Activated CD8-positive, alpha-beta memory T cell treated with anti-CD3 and anti-CD28 coated beads, Interleukin-2, amount 50 U/mL, for 1 hour (primary cell): ENCODE data around the gene NKIRAS1.
"Not testable (repeated sequence)": the region's sequence is repeated elsewhere in the genome, so short reads cannot be mapped to it uniquely, and the experiment has no call there.

Source experiments
- DNase-seq: peaks from one replicate; pipeline ENCODE4 v3.0.0-alpha.2; 2020; ENCODE audit errors: extremely low read depth

Gene NKIRAS1

GRCh38 chr3:23869977-23870662, 46.7 kb downstream of the NKIRAS1 start:
- no peak for DNase-seq

GRCh38 chr3:23867838-23868237, 49.0 kb downstream of the NKIRAS1 start:
- no peak for DNase-seq

GRCh38 chr3:23867400-23867799, 49.4 kb downstream of the NKIRAS1 start:
- no peak for DNase-seq

GRCh38 chr3:23865595-23866396, 51.0 kb downstream of the NKIRAS1 start:
- DNase-seq = no peak

- DNase-seq = no peak
These were observed 51.9 kb downstream of the NKIRAS1 start for GRCh38 chr3:23864931-23865330.

- no peak for DNase-seq
These were observed 53.7 kb downstream of the NKIRAS1 start for GRCh38 chr3:23863060-23863459.

GRCh38 chr3:23861689-23862088, 55.1 kb downstream of the NKIRAS1 start:
- no peak for DNase-seq

GRCh38 chr3:23859839-23860382, 56.9 kb downstream of the NKIRAS1 start:
- DNase-seq = no peak

- no peak for DNase-seq
These were observed 57.6 kb downstream of the NKIRAS1 start for GRCh38 chr3:23859012-23859743.

GRCh38 chr3:23856286-23856685, 60.5 kb downstream of the NKIRAS1 start:
- no peak for DNase-seq

- DNase-seq = not testable (repeated sequence)
These were observed 67.3 kb downstream of the NKIRAS1 start for GRCh38 chr3:23849462-23849861.

- no peak for DNase-seq
These were observed 71.2 kb downstream of the NKIRAS1 start for GRCh38 chr3:23845326-23846216.

- no peak for DNase-seq
These were observed 72.9 kb downstream of the NKIRAS1 start for GRCh38 chr3:23843869-23844268.
